ENCODE measurements around the gene MPHOSPH10. TPM values are rescaled to one million over a fixed set of nuclear protein-coding genes. Genes with fewer than 3 reads are reported as not detected.

MPHOSPH10 gene
- total and polyA plus RNA-seq, 2 of the 13 experiments (the other 11 are each of a cell fraction or from before 2014, with no cell fraction given) = 37.8 to 137 TPM

- Histone ChIP-seq H3K4me2 (ENCODE audit: low read depth, low read length) (no peak overlapping the region), H3K36me3 (replicated peaks in 1 of 2; ENCODE audit: control insufficient read depth in 1 of 2, insufficient read depth in 2 of 2, low read length in 2 of 2) (no peaks in the 10 kb centered on the region), H4K20me1 (ENCODE audit: insufficient read depth, low read length) (no peaks in the 10 kb centered on the region), H2AFZ (ENCODE audit: low read length) (no peak overlapping the region), H3K79me2 (ENCODE audit: insufficient read depth, low read length) (no peaks in the 10 kb centered on the region), H3K9ac (ENCODE audit: insufficient read depth, low read depth, low read length) (no peak overlapping the region), H3K27me3 (ENCODE audit: control insufficient read depth in 1 of 2, insufficient read depth in 2 of 2, low read length in 2 of 2) (0 out of 5 replicates have a peak, but pooled peaks cover 0 to 8% of the 10 kb centered on the region in 2 experiments), H3K9me3 (ENCODE audit: low read length) (no peaks in the 10 kb centered on the region), H3K4me1 (ENCODE audit: insufficient read depth, low read length) (no peaks in the 10 kb centered on the region), H3K27ac (ENCODE audit: extremely low read length, insufficient read depth, low read length) (no peak overlapping the region), H3K4me3 (replicated peaks in 1 of 3; ENCODE audit: insufficient read depth in 1 of 3, low read depth in 2 of 3, low read length in 3 of 3) (no peak overlapping the region)
- CTCF ChIA-PET (ENCODE audit: low intra/inter-chr PET ratio, low total read pairs) = no interaction called here
- intact Hi-C loops (cut with micrococcal nuclease; ENCODE audit: unreplicated experiment) (no loop called here), in situ Hi-C loops (cut with HindIII; ENCODE audit: extremely low pct_ligation_motif_present, low pct_unique_long_range_greater_than_20kb) (no loop called here)
- TF ChIP-seq NCOA5 (CRISPR knock-in tag; IDR thresholded peaks at IDR 0.05) (no peak), TOPORS (CRISPR knock-in tag; IDR thresholded peaks at IDR 0.05) (no peak), TFAP4 (IDR thresholded peaks at IDR 0.05; ENCODE audit: borderline replicate concordance, low read depth) (no peak), ZFYVE20 (CRISPR knock-in tag; IDR thresholded peaks at IDR 0.05; ENCODE audit: borderline replicate concordance, low read depth) (no peak), NFIC (IDR thresholded peaks at IDR 0.05; ENCODE audit: low read length) (no peak), ZNF367 (CRISPR knock-in tag; IDR thresholded peaks at IDR 0.05; ENCODE audit: borderline replicate concordance) (no peak), ZNF350 (CRISPR knock-in tag; IDR thresholded peaks at IDR 0.05; ENCODE audit: borderline replicate concordance, low read depth) (no peak), ATRX (CRISPR knock-in tag; IDR thresholded peaks at IDR 0.05; ENCODE audit: borderline replicate concordance) (no peak), ZNF383 (CRISPR knock-in tag; IDR thresholded peaks at IDR 0.05; ENCODE audit: borderline replicate concordance) (no peak), ZNF605 (CRISPR knock-in tag; IDR thresholded peaks at IDR 0.05) (no peak), TFDP1 (CRISPR knock-in tag; IDR thresholded peaks at IDR 0.05; ENCODE audit: borderline replicate concordance) (no peak), MEF2D (CRISPR knock-in tag; IDR thresholded peaks at IDR 0.05) (no peak), JDP2 (CRISPR knock-in tag; IDR thresholded peaks at IDR 0.05; ENCODE audit: borderline replicate concordance) (no peak), SNAPC4 (CRISPR knock-in tag; IDR thresholded peaks at IDR 0.05) (no peak), KDM5A (IDR thresholded peaks at IDR 0.05; ENCODE audit: borderline replicate concordance, low read length) (no peak), BCL6 (CRISPR knock-in tag; IDR thresholded peaks at IDR 0.05) (no peak)
- DNase-seq (ENCODE audit: low spot score) = no peak
- POLR2A ChIA-PET = no interaction called here
- no peak for FAIRE-seq
- no peak; the same call in 2 of the 3 replicates for ATAC-seq
- no TSS peak for BruUV-seq (replicated peaks)
- WGBS (ENCODE audit: low lambda C conversion rate) = 7% methylated on average over 3 of the region's 3 CpGs
These were observed 36.4 kb downstream of the MPHOSPH10 start for GRCh38 chr2:71166812-71167211.
